DND-41 (cell line): ENCODE results near the gene NAV3.

ENCODE experiments used
- ATAC-seq: fragments of 200-7000 bp; cut with Tn5 transposase; 3 replicates; pipeline ENCODE4 v1.9.1; 2021; ENCODE audit warnings: low read depth; ENCODE audit not compliant: insufficient read depth
- DNase-seq: peaks from one replicate; pipeline ENCODE4 v3.0.0-alpha.2; 2020
- H2AFZ ChIP-seq: 2 replicates; pipeline ENCODE4 v1.6.0; 2012; ENCODE audit warnings: low read depth, low read length
- H3K27ac ChIP-seq: 2 replicates; pipeline ENCODE4 v1.5.1; 2012; ENCODE audit warnings: low read length, inconsistent platforms
- H3K27me3 ChIP-seq: fragments of 200-600 bp; sonication (generic); 2 replicates; pipeline ENCODE4 v1.6.0; 2012; ENCODE audit warnings: low read length, mild to moderate bottlenecking, inconsistent platforms; ENCODE audit not compliant: insufficient read depth, poor library complexity
- H3K36me3 ChIP-seq: 2 replicates; pipeline ENCODE4 v1.5.1; 2012; ENCODE audit warnings: low read length, inconsistent platforms; ENCODE audit not compliant: insufficient read depth
- H3K4me1 ChIP-seq: 2 replicates; pipeline ENCODE4 v1.5.1; 2012; ENCODE audit warnings: mild to moderate bottlenecking, low read length; ENCODE audit not compliant: insufficient read depth
- H3K4me2 ChIP-seq: 2 replicates; pipeline ENCODE4 v1.6.0; 2012; ENCODE audit warnings: mild to moderate bottlenecking, moderate library complexity, low read length, inconsistent platforms; ENCODE audit not compliant: insufficient read depth
- H3K4me3 ChIP-seq, 2 experiments: fragments of 200-600 bp in 1 of 2; shearing (Covaris generic) in 1 of 2; 2 replicates each; pipeline ENCODE4 v1.5.1; 2012 to 2016; ENCODE audit warnings: inconsistent platforms in 2 of 2, low read length in 2 of 2, mild to moderate bottlenecking in 2 of 2, low read depth in 1 of 2, moderate library complexity in 1 of 2
- H3K79me2 ChIP-seq: 2 replicates; pipeline ENCODE4 v1.6.0; 2012; ENCODE audit warnings: low read length, inconsistent platforms; ENCODE audit not compliant: insufficient read depth
- H3K9ac ChIP-seq: 2 replicates; pipeline ENCODE4 v1.6.0; 2012; ENCODE audit warnings: low read depth, mild to moderate bottlenecking, inconsistent platforms, low read length, moderate library complexity
- H3K9me3 ChIP-seq: 2 replicates; pipeline ENCODE4 v1.5.1; 2012; ENCODE audit warnings: low read length, moderate library complexity, mild to moderate bottlenecking, inconsistent platforms; ENCODE audit not compliant: insufficient read depth, severe bottlenecking
- H4K20me1 ChIP-seq: 2 replicates; pipeline ENCODE4 v1.6.0; 2012; ENCODE audit warnings: low read length; ENCODE audit not compliant: insufficient read depth
- CTCF ChIP-seq: IDR thresholded peaks from 2 replicates; pipeline ENCODE4 v1.5.1; 2012; ENCODE audit warnings: borderline replicate concordance, low read length, moderate library complexity, mild to moderate bottlenecking; ENCODE audit not compliant: poor library complexity, severe bottlenecking; ENCODE audit errors: extremely low read depth
- EZH2 ChIP-seq: IDR thresholded peaks from 3 replicates; pipeline ENCODE4 v1.6.1; 2012; ENCODE audit warnings: borderline replicate concordance, low read depth, mild to moderate bottlenecking, moderate library complexity, low read length, inconsistent platforms; ENCODE audit not compliant: severe bottlenecking

Gene NAV3

GRCh38 chr12:77954206-77954555 lies 123.5 kb downstream of the NAV3 start:
- no peak overlapping the region for H2AFZ ChIP-seq
- no peak overlapping the region for H3K27ac ChIP-seq
- H3K36me3 ChIP-seq: no peaks in the 10 kb centered on the region
- no peaks in the 10 kb centered on the region for H3K79me2 ChIP-seq
- ATAC-seq (no peak), DNase-seq (no peak)
- H3K4me3 ChIP-seq: no peak overlapping the region
- no peaks in the 10 kb centered on the region for H3K27me3 ChIP-seq
- TF ChIP-seq CTCF: no peak
- no peak for TF ChIP-seq EZH2
- no peaks in the 10 kb centered on the region for H4K20me1 ChIP-seq
- H3K9me3 ChIP-seq: no peaks in the 10 kb centered on the region
- H3K4me1 ChIP-seq: no peaks in the 10 kb centered on the region
- no peak overlapping the region for H3K9ac ChIP-seq
- H3K4me2 ChIP-seq: no peak overlapping the region

DNA sequence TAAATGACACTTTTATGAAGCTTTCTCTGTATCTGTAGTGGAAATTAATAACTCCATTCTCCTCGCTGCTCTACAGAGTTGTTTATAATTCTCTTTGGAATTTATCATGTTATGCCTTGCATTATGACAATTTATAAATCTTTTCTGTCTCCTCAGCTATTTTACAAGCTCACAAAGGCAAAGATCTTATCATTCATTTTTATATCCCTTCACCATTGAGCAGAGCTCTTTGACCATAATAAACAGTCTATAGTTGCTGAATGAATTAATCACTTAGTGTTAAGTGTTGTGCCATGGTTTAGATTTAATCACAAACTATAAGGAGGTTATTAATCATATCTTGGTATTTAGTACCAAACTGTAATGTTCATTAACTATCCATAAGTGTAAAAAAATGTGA lies 126.4 kb downstream of the NAV3 start:
- ATAC-seq: no peak

DNA sequence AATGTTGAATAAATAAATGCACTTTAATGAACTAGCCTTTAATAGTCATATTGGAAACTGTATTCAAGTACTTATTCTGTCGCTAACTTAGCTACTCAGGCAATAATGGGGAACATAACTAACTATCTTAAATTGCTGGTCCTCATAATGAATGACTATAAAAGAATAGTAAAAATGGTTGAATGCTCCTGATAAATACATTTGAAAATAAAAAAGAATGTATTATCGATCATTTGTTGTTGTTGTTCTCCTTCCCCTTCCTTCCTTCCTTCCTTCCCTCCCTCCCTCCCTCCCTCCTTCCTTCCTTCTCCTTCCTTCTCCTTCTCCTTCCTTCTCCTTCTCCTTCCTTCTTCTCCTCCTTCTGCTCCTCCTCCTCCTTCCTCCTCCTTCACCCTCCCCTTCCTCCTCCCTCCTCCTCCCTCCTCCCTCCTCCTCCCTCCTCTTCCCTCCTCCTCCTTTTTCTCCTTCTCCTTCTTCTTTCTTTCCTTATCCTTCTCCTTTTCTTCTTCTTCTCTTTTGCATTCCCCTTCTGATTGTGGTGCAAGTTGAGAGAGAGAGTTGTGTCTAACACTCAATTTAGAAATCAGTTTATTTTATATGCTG lies 133.0 kb downstream of the NAV3 start:
- no peak overlapping the region for H2AFZ ChIP-seq
- H3K9me3 ChIP-seq: no peaks in the 10 kb centered on the region
- H3K27ac ChIP-seq: no peak overlapping the region
- no peak overlapping the region for H3K4me2 ChIP-seq
- H3K4me1 ChIP-seq: no peaks in the 10 kb centered on the region
- DNase-seq: no peak
- no peaks in the 10 kb centered on the region for H3K79me2 ChIP-seq
- no peak for TF ChIP-seq EZH2
- no peak for TF ChIP-seq CTCF
- H3K36me3 ChIP-seq: no peaks in the 10 kb centered on the region
- no peak overlapping the region for H3K4me3 ChIP-seq
- no peak overlapping the region for H3K9ac ChIP-seq
- no peaks in the 10 kb centered on the region for H4K20me1 ChIP-seq
- no peak for ATAC-seq
- H3K27me3 ChIP-seq: no peaks in the 10 kb centered on the region

More for the DNA sequence above, 126.4 kb downstream of the NAV3 start:
- Histone ChIP-seq H3K27ac (no peak overlapping the region), H3K36me3 (no peaks in the 10 kb centered on the region), H2AFZ (no peak overlapping the region), H3K27me3 (no peaks in the 10 kb centered on the region), H3K4me2 (no peak overlapping the region), H3K4me1 (no peaks in the 10 kb centered on the region), H3K9ac (no peak overlapping the region), H3K79me2 (no peaks in the 10 kb centered on the region), H3K9me3 (no peaks in the 10 kb centered on the region), H4K20me1 (no peaks in the 10 kb centered on the region), H3K4me3 (no peak overlapping the region)
- TF ChIP-seq CTCF: no peak
- no peak for TF ChIP-seq EZH2
- no peak for DNase-seq

- H4K20me1 ChIP-seq: no peaks in the 10 kb centered on the region
- no peaks in the 10 kb centered on the region for H3K79me2 ChIP-seq
- no peak overlapping the region for H2AFZ ChIP-seq
- no peaks in the 10 kb centered on the region for H3K9me3 ChIP-seq
- H3K4me1 ChIP-seq: no peaks in the 10 kb centered on the region
- no peak overlapping the region for H3K4me3 ChIP-seq
- no peak for TF ChIP-seq EZH2
- TF ChIP-seq CTCF: no peak
- DNase-seq (no peak), ATAC-seq (no peak)
- no peaks in the 10 kb centered on the region for H3K27me3 ChIP-seq
- H3K27ac ChIP-seq: no peak overlapping the region
- no peak overlapping the region for H3K9ac ChIP-seq
- H3K4me2 ChIP-seq: no peak overlapping the region
- H3K36me3 ChIP-seq: no peaks in the 10 kb centered on the region
These were observed 135.1 kb downstream of the NAV3 start for GRCh38 chr12:77965790-77966189.
